ENCODE data around the gene ACVRL1. TPM values are rescaled to one million over a fixed set of nuclear protein-coding genes. Genes with fewer than 3 reads are reported as not detected.

The ACVRL1 gene
- total and polyA plus RNA-seq, 9 of the 15 experiments (the other 6 are each of a cell fraction or from before 2014, with no cell fraction given), result 0.07 to 1.4 (median 0.30) TPM

DNA sequence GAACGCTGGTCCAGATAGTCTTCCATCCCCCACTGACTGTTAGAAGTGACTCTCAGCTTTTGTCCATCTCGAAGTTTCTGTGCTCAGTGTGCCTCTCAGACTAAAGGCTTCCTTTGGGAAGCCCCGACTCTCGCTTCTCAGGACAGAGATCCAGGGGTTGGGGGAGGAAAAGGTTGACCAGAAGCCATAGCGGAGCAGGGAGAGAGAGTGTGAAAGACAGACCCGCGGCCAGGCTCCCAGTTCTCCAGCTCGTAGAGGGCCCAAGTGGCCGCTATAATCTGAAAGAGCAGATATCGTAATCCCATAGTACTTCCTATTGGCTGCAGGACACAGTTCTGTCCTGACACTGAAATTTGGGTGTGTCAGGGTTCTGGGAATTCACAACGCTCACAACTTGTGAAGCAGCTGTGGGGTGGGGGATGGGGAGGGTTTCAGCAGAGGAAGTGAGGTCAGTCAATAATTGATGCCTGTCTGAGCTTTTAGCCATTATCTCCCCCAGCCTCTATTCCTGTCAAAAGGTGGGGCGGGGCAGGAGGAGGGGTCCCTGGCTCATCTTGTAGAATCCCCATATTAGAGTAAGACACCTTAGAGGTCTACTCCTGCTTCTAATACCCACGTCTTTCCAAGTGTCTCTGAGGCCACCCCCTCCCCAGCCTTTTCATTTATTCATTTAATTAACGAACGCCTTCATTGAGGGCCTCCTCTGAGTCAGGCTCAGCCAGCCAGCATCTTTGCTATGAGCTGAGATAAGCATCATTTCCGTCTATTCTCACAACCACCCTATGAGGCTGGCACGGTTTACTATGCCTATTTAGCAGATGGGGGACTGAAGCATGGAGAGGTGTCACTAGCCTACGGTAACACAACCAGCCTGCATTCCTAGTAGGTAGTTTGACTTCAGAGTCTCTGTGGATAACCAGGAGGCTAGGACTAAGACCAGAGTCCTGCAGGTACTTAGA, 1.6 kb upstream of the ACVRL1 start:
- 1% methylated on average over 18 of the region's 18 CpGs for WGBS (ENCODE audit: insufficient coverage, low coverage, missing lambda C conversion rate)
- Histone ChIP-seq H3K9ac (ENCODE audit: insufficient read depth in 1 of 2, low read depth in 2 of 2, low read length in 2 of 2) (peak overlapping the region; percentile 75 to 78; a peak in 3 of 4 replicates), H4K20me1 (replicated peaks; ENCODE audit: control insufficient read depth, insufficient read depth, low read length) (no peaks in the 10 kb centered on the region), H3K4me2 (ENCODE audit: insufficient read depth, low read length) (peak overlapping the region; percentile 79), H3K36me3 (ENCODE audit: control insufficient read depth, insufficient read depth, low read length) (no peaks in the 10 kb centered on the region), H3K4me1 (replicated peaks in 1 of 2; ENCODE audit: control insufficient read depth in 2 of 2, insufficient read depth in 2 of 2, low read length in 2 of 2) (peaks cover 40 to 45% of the 10 kb centered on the region in 2 experiments), H3K27ac (ENCODE audit: extremely low read depth, low read depth, low read length) (peak overlapping the region; percentile 90), H3K79me2 (ENCODE audit: control insufficient read depth, insufficient read depth, low read length) (no peaks in the 10 kb centered on the region), H3K27me3 (ENCODE audit: control insufficient read depth in 2 of 2, insufficient read depth in 2 of 2, low read length in 2 of 2) (no peaks in the 10 kb centered on the region), H3K9me3 (replicated peaks; ENCODE audit: control insufficient read depth, insufficient read depth, low read depth, low read length) (no peaks in the 10 kb centered on the region; the same call in 1 of the 2 replicates), H3K9me1 (ENCODE audit: control insufficient read depth, insufficient read depth, low read length) (no peaks in the 10 kb centered on the region), H3K4me3 (peak overlapping the region; percentile 32), H2AFZ (ENCODE audit: low read depth, low read length) (peak overlapping the region; percentile 82)
- ChIA-PET POLR2A (interaction anchor here (0.6 to 2.0 kb wide), 12 partner anchors 9 to 485 kb away, joined by 3 to 9 read pairs (median 4); no protein-coding TSS in a partner anchor), CTCF (ENCODE audit: low intra/inter-chr PET ratio) (no interaction called here)
- peak; percentile 98 for FAIRE-seq
- DNase-seq (ENCODE audit: extremely low read depth in 1 of 4, low spot score in 3 of 4), result peak; percentile 66 to 97 (median 80)
- intact Hi-C loops (cut with micrococcal nuclease) (no loop called here), in situ Hi-C loops (cut with MboI) (no loop called here)
- no TSS peak for BruUV-seq (replicated peaks)
- peak; percentile 91 for ATAC-seq
- TF ChIP-seq ZKSCAN8 (CRISPR knock-in tag; IDR thresholded peaks at IDR 0.05), result no peak
- TF ChIP-seq TRIM24 (IDR thresholded peaks at IDR 0.05), result peak; percentile 39 to 80; a peak in 3 of 4 replicates
- TF ChIP-seq MEF2A (IDR thresholded peaks at IDR 0.05; ENCODE audit: control insufficient read depth, low read depth, low read length), result no peak
- TF ChIP-seq DMBX1 (CRISPR knock-in tag; IDR thresholded peaks at IDR 0.05; ENCODE audit: borderline replicate concordance), result no peak
- TF ChIP-seq TAL1 (IDR thresholded peaks at IDR 0.05), result peak; percentile 58
- peak; percentile 89 for TF ChIP-seq SPI1 (IDR thresholded peaks at IDR 0.05; ENCODE audit: borderline replicate concordance, low read depth, low read length)
- peak; percentile 58; the same call in 1 of the 2 replicates for TF ChIP-seq ZNF444 (CRISPR knock-in tag; IDR thresholded peaks at IDR 0.05)
- peak; percentile 79 for TF ChIP-seq MYNN (IDR thresholded peaks at IDR 0.05)
- no peak for TF ChIP-seq MYNN (CRISPR knock-in tag; IDR thresholded peaks at IDR 0.05)
- peak; percentile 75 for TF ChIP-seq SOX6 (IDR thresholded peaks at IDR 0.05)
- peak; percentile 77 for TF ChIP-seq GABPA (tag; conservative IDR thresholded peaks at IDR 0.05; ENCODE audit: low read depth)
- TF ChIP-seq, protein P1, sequence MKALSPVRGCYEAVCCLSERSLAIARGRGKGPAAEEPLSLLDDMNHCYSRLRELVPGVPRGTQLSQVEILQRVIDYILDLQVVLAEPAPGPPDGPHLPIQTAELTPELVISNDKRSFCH (CRISPR knock-in tag; IDR thresholded peaks at IDR 0.05), result no peak
- TF ChIP-seq, protein P1 (tag; IDR thresholded peaks at IDR 0.05), result peak; percentile 58; the same call in 1 of the 2 replicates
- no peak for TF ChIP-seq KLF10 (CRISPR knock-in tag; IDR thresholded peaks at IDR 0.05)
- TF ChIP-seq RAD21 (CRISPR knock-in tag; conservative IDR thresholded peaks at IDR 0.05 in 1 of 2, IDR thresholded peaks at IDR 0.05 in 1 of 2), result peak in 1 of 2 experiments; percentile 2; a peak in 1 of 4 replicates
- peak; percentile 66; the same call in 1 of the 2 replicates for TF ChIP-seq PHF8 (IDR thresholded peaks at IDR 0.05; ENCODE audit: borderline replicate concordance, low read length)
- TF ChIP-seq NFE2 (IDR thresholded peaks at IDR 0.05; ENCODE audit: low read depth), result peak; percentile 42; the same call in 1 of the 2 replicates
- peak; percentile 73 for TF ChIP-seq FOSL1 (tag; conservative IDR thresholded peaks at IDR 0.05)
- TF ChIP-seq MTA1 (IDR thresholded peaks at IDR 0.05; ENCODE audit: borderline replicate concordance), result no peak
- TF ChIP-seq, protein P2, sequence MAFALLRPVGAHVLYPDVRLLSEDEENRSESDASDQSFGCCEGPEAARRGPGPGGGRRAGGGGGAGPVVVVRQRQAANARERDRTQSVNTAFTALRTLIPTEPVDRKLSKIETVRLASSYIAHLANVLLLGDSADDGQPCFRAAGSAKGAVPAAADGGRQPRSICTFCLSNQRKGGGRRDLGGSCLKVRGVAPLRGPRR (CRISPR knock-in tag; IDR thresholded peaks at IDR 0.05), result no peak
- peak; percentile 37; the same call in 1 of the 2 replicates for TF ChIP-seq EP400 (IDR thresholded peaks at IDR 0.05)
- TF ChIP-seq KAT7 (CRISPR knock-in tag; IDR thresholded peaks at IDR 0.05; ENCODE audit: borderline replicate concordance), result 0 out of 2 replicates have a peak, but pooled peaks have one; percentile 37
